H1 (cell line): ENCODE results near the gene KCNK2. TPM values are rescaled to one million over a fixed set of nuclear protein-coding genes. Genes with fewer than 3 reads are reported as not detected.

Experiments
- CTCF ChIA-PET: fragments of 300-600 bp; sonication (Branson Sonifier 250); formaldehyde crosslinking; loops from one replicate; lab custom pipeline; 2021; ENCODE audit not compliant: partially characterized antibody; lab: Charles Lee
- POLR2A ChIA-PET: fragments of 300-600 bp; sonication (Branson Sonifier 250); formaldehyde crosslinking; loops from one replicate; lab custom pipeline; 2021; ENCODE audit warnings: inconsistent platforms; ENCODE audit not compliant: partially characterized antibody; lab: Charles Lee
- DNase-seq, 2 experiments: peaks; one replicate each; pipeline versions ENCODE4 v3.0.0 to v3.0.0-alpha.2; 2010 to 2022; ENCODE audit warnings: low spot score in 2 of 2, low read depth in 1 of 2, mixed read lengths in 1 of 2
- FAIRE-seq: peaks from 2 replicates; lab custom pipeline; 2011; peaks lifted over from hg19 to GRCh38; lab: Jason Lieb, UNC
- H2AFZ ChIP-seq: 2 replicates; pipeline ENCODE4 v1.8.1; 2012; ENCODE audit warnings: low read length, inconsistent platforms
- H2AK5ac ChIP-seq: 2 replicates; pipeline ENCODE4 v1.6.1; 2013; ENCODE audit warnings: low read depth, low read length
- H2BK120ac ChIP-seq: replicated peaks from 2 replicates; pipeline ENCODE3; 2013; ENCODE audit warnings: low read depth, low read length, inconsistent platforms
- H2BK12ac ChIP-seq: 2 replicates; pipeline ENCODE4 v1.6.1; 2013; ENCODE audit warnings: low read depth, low read length
- H2BK15ac ChIP-seq: 2 replicates; pipeline ENCODE4 v1.6.1; 2013; ENCODE audit warnings: low read length
- H2BK20ac ChIP-seq: 2 replicates; pipeline ENCODE4 v1.6.1; 2013; ENCODE audit warnings: low read length
- H2BK5ac ChIP-seq: 2 replicates; pipeline ENCODE4 v1.6.1; 2013; ENCODE audit warnings: low read depth, low read length
- H3K14ac ChIP-seq: 2 replicates; pipeline ENCODE4 v1.6.1; 2013; ENCODE audit warnings: inconsistent platforms; ENCODE audit not compliant: insufficient read length
- H3K18ac ChIP-seq: 2 replicates; pipeline ENCODE4 v1.6.1; 2013; ENCODE audit warnings: low read length; ENCODE audit errors: extremely low read depth
- H3K23ac ChIP-seq: 2 replicates; pipeline ENCODE4 v1.6.1; 2013; ENCODE audit warnings: inconsistent platforms; ENCODE audit not compliant: insufficient read length
- H3K23me2 ChIP-seq: 2 replicates; pipeline ENCODE4 v1.6.1; 2013; ENCODE audit warnings: low read depth, low read length
- H3K27ac ChIP-seq: 2 replicates; pipeline ENCODE4 v1.6.1; 2011; ENCODE audit warnings: low read depth, low read length, inconsistent platforms
- H3K27me3 ChIP-seq, 4 experiments: replicated peaks in 1 of 4; 1 replicate in 1 of 4; 2 replicates in 3 of 4; pipeline versions ENCODE4 v1.6.1 to v1.8.1; 2011 to 2013; ENCODE audit warnings: low read length in 3 of 4, mild to moderate bottlenecking in 3 of 4, inconsistent platforms in 2 of 4, mixed read lengths in 2 of 4, moderate library complexity in 1 of 4; ENCODE audit not compliant: control insufficient read depth in 3 of 4, insufficient read depth in 3 of 4; ENCODE audit errors: extremely low read depth in 1 of 4
- H3K36me3 ChIP-seq, 4 experiments: 2 replicates each; pipeline versions ENCODE4 v1.6.1 to v1.8.1; 2011 to 2013; ENCODE audit warnings: mild to moderate bottlenecking in 4 of 4, low read length in 3 of 4, moderate library complexity in 2 of 4, control low read depth in 1 of 4, inconsistent platforms in 1 of 4; ENCODE audit not compliant: insufficient read depth in 4 of 4, control insufficient read depth in 2 of 4
- H3K4ac ChIP-seq: replicated peaks from 2 replicates; pipeline ENCODE3; 2013; ENCODE audit warnings: low read length, low read depth, mixed read lengths, inconsistent platforms; ENCODE audit not compliant: insufficient read length
- H3K4me1 ChIP-seq, 4 experiments: replicated peaks in 1 of 4; 1 replicate in 1 of 4; 2 replicates in 3 of 4; pipeline versions ENCODE4 v1.6.1 to v1.8.1; 2011 to 2013; ENCODE audit warnings: low read length in 3 of 4, inconsistent platforms in 2 of 4, mixed read lengths in 1 of 4; ENCODE audit not compliant: insufficient read depth in 4 of 4, control insufficient read depth in 3 of 4
- H3K4me2 ChIP-seq, 2 experiments: 2 replicates each; pipeline versions ENCODE4 v1.6.1 to v1.8.1; 2011 to 2013; ENCODE audit warnings: low read depth in 2 of 2, low read length in 2 of 2, control low read depth in 1 of 2, inconsistent platforms in 1 of 2, mild to moderate bottlenecking in 1 of 2; ENCODE audit not compliant: insufficient read depth in 1 of 2
- H3K4me3 ChIP-seq, 4 experiments: fragments of 200-600, 300-600 bp in 1 of 4; sonication (generic), shearing (Covaris generic), sonication (Bioruptor Twin) in 1 of 4; 2 replicates each; pipeline versions ENCODE4 v1.5.1 to v1.8.1; 2011 to 2016; ENCODE audit warnings: low read length in 4 of 4, low read depth in 3 of 4, control low read depth in 2 of 4, inconsistent platforms in 2 of 4, mild to moderate bottlenecking in 2 of 4, mixed read lengths in 1 of 4, moderate library complexity in 1 of 4; ENCODE audit not compliant: insufficient read depth in 2 of 4; ENCODE audit errors: extremely low read depth in 1 of 4
- H3K56ac ChIP-seq: replicated peaks from 2 replicates; pipeline ENCODE3; 2013; ENCODE audit warnings: low read depth, mild to moderate bottlenecking, mixed read lengths, low read length, inconsistent platforms; ENCODE audit not compliant: insufficient read length
- H3K79me1 ChIP-seq: 2 replicates; pipeline ENCODE4 v1.6.1; 2013; ENCODE audit warnings: low read depth, low read length, control low read depth
- H3K79me2 ChIP-seq, 2 experiments: 2 replicates each; pipeline versions ENCODE4 v1.6.1 to v1.8.1; 2012 to 2013; ENCODE audit warnings: low read length in 2 of 2, mild to moderate bottlenecking in 2 of 2, inconsistent platforms in 1 of 2; ENCODE audit not compliant: insufficient read depth in 2 of 2, control insufficient read depth in 1 of 2
- H3K9ac ChIP-seq, 4 experiments: replicated peaks in 1 of 4; 1 replicate in 1 of 4; 2 replicates in 3 of 4; pipeline versions ENCODE4 v1.6.1 to v1.8.1; 2011 to 2013; ENCODE audit warnings: low read depth in 3 of 4, low read length in 3 of 4, control low read depth in 2 of 4, mild to moderate bottlenecking in 2 of 4, moderate library complexity in 2 of 4, inconsistent platforms in 1 of 4; ENCODE audit errors: extremely low read depth in 1 of 4
- H3K9me3 ChIP-seq, 2 experiments: 2 replicates each; pipeline versions ENCODE4 v1.6.1 to v1.8.1; 2012 to 2013; ENCODE audit warnings: mild to moderate bottlenecking in 2 of 2, moderate library complexity in 2 of 2, control low read depth in 1 of 2, inconsistent platforms in 1 of 2, low read depth in 1 of 2, low read length in 1 of 2, mixed read lengths in 1 of 2; ENCODE audit not compliant: insufficient read depth in 2 of 2
- H4K20me1 ChIP-seq, 2 experiments: replicated peaks in 1 of 2; 2 replicates each; pipeline versions ENCODE3 to v1.8.1; 2011 to 2013; ENCODE audit warnings: inconsistent platforms in 2 of 2, low read length in 2 of 2, mild to moderate bottlenecking in 1 of 2; ENCODE audit not compliant: insufficient read depth in 2 of 2, control insufficient read depth in 1 of 2
- H4K5ac ChIP-seq: 2 replicates; pipeline ENCODE4 v1.6.1; 2013; ENCODE audit warnings: low read length, low read depth, mixed read lengths, inconsistent platforms; ENCODE audit not compliant: insufficient read length
- H4K8ac ChIP-seq: 2 replicates; pipeline ENCODE4 v1.8.0; 2013; ENCODE audit warnings: mild to moderate bottlenecking, moderate library complexity, low read length, inconsistent platforms; ENCODE audit not compliant: insufficient read depth; ENCODE audit errors: extremely low read depth
- H4K91ac ChIP-seq: replicated peaks from 2 replicates; pipeline ENCODE3; 2013; ENCODE audit warnings: low read length, mixed read lengths, inconsistent platforms; ENCODE audit not compliant: insufficient read length
- BCL11A ChIP-seq, 2 experiments: IDR thresholded peaks; one replicate each; pipeline ENCODE4 v1.6.1; 2011; ENCODE audit warnings: low read depth in 2 of 2, low read length in 2 of 2, mild to moderate bottlenecking in 2 of 2
- CBX8 ChIP-seq: fragments of 300-800, 300-1000 bp; sonication (generic); IDR thresholded peaks from 2 replicates; pipeline ENCODE4 v1.7.1; 2016; ENCODE audit warnings: low read depth, low read length, borderline replicate concordance
- CHD2 ChIP-seq: IDR thresholded peaks from 2 replicates; pipeline ENCODE4 v1.6.1; 2012; ENCODE audit warnings: low read length, improper control_type of control experiment
- EGR1 ChIP-seq: IDR thresholded peaks from 2 replicates; pipeline ENCODE4 v1.6.1; 2011; ENCODE audit warnings: low read depth, low read length, borderline replicate concordance
- KDM5A ChIP-seq: fragments of 200-600 bp; IDR thresholded peaks from 2 replicates; pipeline ENCODE4 v1.7.1; 2012; ENCODE audit warnings: mild to moderate bottlenecking, low read length, inconsistent platforms, mixed read lengths
- NRF1 ChIP-seq: IDR thresholded peaks from 2 replicates; pipeline ENCODE4 v1.6.1; 2011; ENCODE audit warnings: mild to moderate bottlenecking, low read depth, low read length, improper control_type of control experiment
- PHF8 ChIP-seq: fragments of 200-600 bp; sonication (generic); conservative IDR thresholded peaks from 2 replicates; pipeline ENCODE4 v1.7.1; 2012; ENCODE audit warnings: low read depth, mild to moderate bottlenecking, inconsistent platforms, low read length, moderate library complexity
- SAP30 ChIP-seq: fragments of 300-600 bp; sonication (generic); IDR thresholded peaks from 2 replicates; pipeline ENCODE4 v1.7.1; 2012; ENCODE audit warnings: low read length, moderate library complexity, mild to moderate bottlenecking, inconsistent platforms; ENCODE audit not compliant: insufficient read depth, insufficient replicate concordance
- SIN3A ChIP-seq, 2 experiments: IDR thresholded peaks in 1 of 2; conservative IDR thresholded peaks in 1 of 2; 2 replicates each; pipeline ENCODE4 v1.6.1; 2011 to 2012; ENCODE audit warnings: low read length in 2 of 2, improper control_type of control experiment in 1 of 2, low read depth in 1 of 2, mild to moderate bottlenecking in 1 of 2
- SIRT6 ChIP-seq: IDR thresholded peaks from one replicate; pipeline ENCODE4 v1.7.1; 2012; ENCODE audit warnings: low read length, inconsistent platforms
- SRF ChIP-seq: IDR thresholded peaks from 2 replicates; pipeline ENCODE4 v1.6.1; 2011; ENCODE audit warnings: mild to moderate bottlenecking, low read depth, low read length, moderate library complexity
- TAF1 ChIP-seq: IDR thresholded peaks from 2 replicates; pipeline ENCODE4 v1.6.1; 2011; ENCODE audit warnings: mild to moderate bottlenecking, low read depth, low read length
- polyA plus RNA-seq, 7 experiments: library from polyadenylated mRNA; depleted of rRNA in 3 of 7; stranded (reverse) in 5 of 7; unstranded in 2 of 7; fragments of >200 nt in 5 of 7; fragments of 200-250 nt in 2 of 7; gene quantifications; 1 replicate in 5 of 7; 2 replicates in 1 of 7; 4 replicates in 1 of 7; pipeline versions ENCODE4 v1.2.1 to v1.2.3, GENCODE V29; 2011 to 2013; ENCODE audit warnings: missing spikeins in 2 of 7, mixed read lengths in 2 of 7
- total RNA-seq: library from RNA; stranded (reverse); fragmentation: NEBNext Ultra II Directional; extraction: Animal tissue kit (Norgen Biotek cat#: 25700); gene quantifications from 2 replicates; pipeline ENCODE4 v1.2.1, GENCODE V29; 2021
- TF ChIP-seq, protein P1 (sequence below): IDR thresholded peaks from 2 replicates; pipeline ENCODE4 v1.6.1; 2011; ENCODE audit warnings: low read depth, mild to moderate bottlenecking, low read length; ENCODE audit not compliant: insufficient read depth
- TF ChIP-seq, protein P2 (sequence below): IDR thresholded peaks from 2 replicates; pipeline ENCODE4 v1.6.1; 2012; ENCODE audit warnings: low read length, inconsistent platforms

The KCNK2 gene
- total and polyA plus RNA-seq, 2 of the 8 experiments (the other 6 are each of a cell fraction or from before 2014, with no cell fraction given), result 0.59 to 1.2 TPM

DNA sequence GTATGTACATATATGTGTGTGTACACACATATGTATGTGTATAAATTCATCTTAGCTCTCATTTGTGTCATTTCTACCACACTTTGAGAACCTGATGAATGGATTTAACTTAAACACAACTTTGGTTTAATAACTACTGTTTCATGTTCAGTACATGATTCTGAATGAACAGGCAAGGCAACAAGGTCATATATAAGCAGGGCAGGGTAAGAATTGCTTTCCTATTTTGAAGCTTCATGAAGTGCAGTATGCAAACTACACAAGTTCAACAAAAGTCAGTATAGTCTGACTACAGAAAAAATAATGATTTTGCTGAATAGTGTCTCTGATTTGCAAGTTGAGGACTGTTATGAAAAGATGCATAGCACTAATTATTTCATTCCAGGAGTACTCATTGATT is 127.6 kb downstream of the KCNK2 start:
- Histone ChIP-seq H3K18ac (no peak overlapping the region), H2AFZ (no peak overlapping the region), H2BK15ac (no peak overlapping the region), H3K14ac (no peak overlapping the region), H3K23ac (no peak overlapping the region), H4K91ac (no peak overlapping the region), H3K4me1 (peaks cover 0 to 6% (median 0%) of the 10 kb centered on the region in 4 experiments; a peak in 2 of 7 replicates), H2BK5ac (no peak overlapping the region), H2BK20ac (no peak overlapping the region), H3K4me2 (no peak overlapping the region), H3K9ac (no peak overlapping the region), H3K23me2 (no peaks in the 10 kb centered on the region), H3K4me3 (no peak overlapping the region), H3K56ac (no peak overlapping the region), H3K79me1 (no peaks in the 10 kb centered on the region), H4K8ac (no peak overlapping the region), H3K27me3 (no peaks in the 10 kb centered on the region), H2BK12ac (no peak overlapping the region), H2BK120ac (no peak overlapping the region), H4K5ac (no peak overlapping the region), H3K79me2 (no peaks in the 10 kb centered on the region), H3K4ac (no peak overlapping the region), H3K36me3 (no peaks in the 10 kb centered on the region), H3K9me3 (no peaks in the 10 kb centered on the region), H3K27ac (no peak overlapping the region), H2AK5ac (no peak overlapping the region), H4K20me1 (no peaks in the 10 kb centered on the region)
- ChIA-PET CTCF (no interaction called here), POLR2A (no interaction called here)
- FAIRE-seq (no peak), DNase-seq (no peak)
- TF ChIP-seq CHD2 (no peak), SAP30 (no peak), BCL11A (IDR thresholded peaks at IDR 0.05; ENCODE audit: low read depth in 2 of 2, low read length in 2 of 2) (no peak), SIN3A (conservative IDR thresholded peaks at IDR 0.05 in 1 of 2, IDR thresholded peaks at IDR 0.05 in 1 of 2; ENCODE audit: low read depth in 1 of 2, low read length in 2 of 2) (no peak), KDM5A (no peak), CBX8 (no peak), EGR1 (no peak), SIRT6 (no peak), NRF1 (no peak), SRF (no peak), PHF8 (no peak), TAF1 (no peak)
- TF ChIP-seq, protein P1, sequence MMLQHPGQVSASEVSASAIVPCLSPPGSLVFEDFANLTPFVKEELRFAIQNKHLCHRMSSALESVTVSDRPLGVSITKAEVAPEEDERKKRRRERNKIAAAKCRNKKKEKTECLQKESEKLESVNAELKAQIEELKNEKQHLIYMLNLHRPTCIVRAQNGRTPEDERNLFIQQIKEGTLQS, result no peak
- TF ChIP-seq, protein P2, sequence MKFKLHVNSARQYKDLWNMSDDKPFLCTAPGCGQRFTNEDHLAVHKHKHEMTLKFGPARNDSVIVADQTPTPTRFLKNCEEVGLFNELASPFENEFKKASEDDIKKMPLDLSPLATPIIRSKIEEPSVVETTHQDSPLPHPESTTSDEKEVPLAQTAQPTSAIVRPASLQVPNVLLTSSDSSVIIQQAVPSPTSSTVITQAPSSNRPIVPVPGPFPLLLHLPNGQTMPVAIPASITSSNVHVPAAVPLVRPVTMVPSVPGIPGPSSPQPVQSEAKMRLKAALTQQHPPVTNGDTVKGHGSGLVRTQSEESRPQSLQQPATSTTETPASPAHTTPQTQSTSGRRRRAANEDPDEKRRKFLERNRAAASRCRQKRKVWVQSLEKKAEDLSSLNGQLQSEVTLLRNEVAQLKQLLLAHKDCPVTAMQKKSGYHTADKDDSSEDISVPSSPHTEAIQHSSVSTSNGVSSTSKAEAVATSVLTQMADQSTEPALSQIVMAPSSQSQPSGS, result no peak
